GM23338 (cell line): ENCODE results near the gene MAP4K3. TPM values are rescaled to one million over a fixed set of nuclear protein-coding genes. Genes with fewer than 3 reads are reported as not detected.

Experiments used
- ATAC-seq: fragments of 200-7000 bp; cut with Tn5 transposase; 3 replicates; pipeline ENCODE4 v1.9.1; 2020
- DNase-seq: peaks from one replicate; pipeline ENCODE4 v3.0.0-alpha.2; 2015; ENCODE audit warnings: low spot score
- H2AFZ ChIP-seq: fragments of 200-600 bp; sonication (generic); 2 replicates; pipeline ENCODE4 v1.8.0; 2016; ENCODE audit warnings: antibody characterized with exemption, mild to moderate bottlenecking, moderate library complexity
- H3F3A ChIP-seq: fragments of 200-600 bp; sonication (generic); replicated peaks from 2 replicates; pipeline ENCODE4 v1.8.0; 2017; ENCODE audit warnings: antibody characterized with exemption, mixed run types, low read depth
- H3K27ac ChIP-seq: fragments of 200-600 bp; sonication (generic); 2 replicates; pipeline ENCODE4 v1.6.1; 2016; ENCODE audit warnings: low read depth
- H3K27me3 ChIP-seq: fragments of 200-600 bp; sonication (generic); 2 replicates; pipeline ENCODE4 v1.8.0; 2016; ENCODE audit warnings: mild to moderate bottlenecking, mixed run types, moderate library complexity; ENCODE audit not compliant: insufficient read depth
- H3K36me3 ChIP-seq: fragments of 200-600 bp; sonication (generic); 2 replicates; pipeline ENCODE4 v1.8.0; 2016; ENCODE audit warnings: mild to moderate bottlenecking; ENCODE audit not compliant: insufficient read depth
- H3K4me1 ChIP-seq: fragments of 200-600 bp; sonication (generic); 2 replicates; pipeline ENCODE4 v1.8.0; 2016; ENCODE audit warnings: mild to moderate bottlenecking, moderate library complexity; ENCODE audit not compliant: insufficient read depth
- H3K4me2 ChIP-seq: fragments of 200-600 bp; sonication (generic); 2 replicates; pipeline ENCODE4 v1.7.1; 2017; ENCODE audit warnings: mixed run types
- H3K4me3 ChIP-seq: fragments of 200-600 bp; sonication (generic); 2 replicates; pipeline ENCODE4 v1.6.1; 2016; ENCODE audit warnings: mixed run types
- H3K79me2 ChIP-seq: fragments of 200-600 bp; sonication (generic); replicated peaks from 2 replicates; pipeline ENCODE4 v1.8.0; 2017; ENCODE audit warnings: mild to moderate bottlenecking; ENCODE audit not compliant: insufficient read depth
- H3K9me2 ChIP-seq: fragments of 200-600 bp; sonication (generic); 2 replicates; pipeline ENCODE4 v1.8.0; 2017; ENCODE audit not compliant: insufficient read depth
- H4K20me1 ChIP-seq: fragments of 200-600 bp; sonication (generic); replicated peaks from 2 replicates; pipeline ENCODE4 v1.8.0; 2017; ENCODE audit warnings: mild to moderate bottlenecking; ENCODE audit not compliant: insufficient read depth
- H3K27ac Mint-ChIP-seq: 2 replicates; pipeline ENCODE4 v1.8.0; 2020; ENCODE audit warnings: inconsistent platforms, mild to moderate bottlenecking, moderate library complexity, mixed read lengths
- H3K27me3 Mint-ChIP-seq: 3 replicates; pipeline ENCODE4 v1.8.0; 2022; ENCODE audit warnings: low read depth, mild to moderate bottlenecking, moderate library complexity, mixed read lengths, inconsistent platforms; ENCODE audit not compliant: insufficient read depth, poor library complexity
- H3K36me3 Mint-ChIP-seq: 3 replicates; pipeline ENCODE4 v1.8.0; 2021; ENCODE audit warnings: low read depth, mild to moderate bottlenecking, inconsistent platforms, moderate library complexity, mixed read lengths
- H3K4me1 Mint-ChIP-seq: 3 replicates; pipeline ENCODE4 v1.8.0; 2020; ENCODE audit warnings: mild to moderate bottlenecking, inconsistent platforms, mixed read lengths
- H3K4me3 Mint-ChIP-seq: 3 replicates; pipeline ENCODE4 v1.8.0; 2021; ENCODE audit warnings: moderate library complexity, mild to moderate bottlenecking, inconsistent platforms, mixed read lengths
- H3K9me3 Mint-ChIP-seq: 3 replicates; pipeline ENCODE4 v1.8.0; 2020; ENCODE audit warnings: moderate library complexity, mild to moderate bottlenecking, inconsistent platforms, mixed read lengths
- CREB1 ChIP-seq: fragments of 250-450 bp; sonication (Bioruptor Pico); IDR thresholded peaks from 2 replicates; pipeline ENCODE4 v1.5.0; 2020; ENCODE audit warnings: low read depth, mild to moderate bottlenecking, moderate library complexity
- CTCF ChIP-seq, 2 experiments: fragments of 200-600 bp in 1 of 2; sonication (generic) in 1 of 2; conservative IDR thresholded peaks; 2 replicates each; pipeline versions ENCODE4 v1.5.1 to v1.6.1; 2016 to 2017; ENCODE audit warnings: antibody characterized with exemption in 2 of 2, low read depth in 2 of 2, mild to moderate bottlenecking in 2 of 2, moderate library complexity in 1 of 2
- ETS1 ChIP-seq: IDR thresholded peaks from 2 replicates; pipeline ENCODE4 v1.6.1; 2016; ENCODE audit warnings: antibody characterized with exemption
- EZH2phosphoT487 ChIP-seq: fragments of 200-600 bp; sonication (generic); IDR thresholded peaks from one replicate; pipeline ENCODE4 v1.8.1; 2018; ENCODE audit warnings: antibody characterized with exemption; ENCODE audit not compliant: unreplicated experiment
- JUNB ChIP-seq: IDR thresholded peaks from one replicate; pipeline ENCODE4 v1.6.1; 2016; ENCODE audit warnings: antibody characterized with exemption; ENCODE audit not compliant: unreplicated experiment
- NANOG ChIP-seq: IDR thresholded peaks from 2 replicates; pipeline ENCODE4 v1.6.1; 2016; ENCODE audit warnings: antibody characterized with exemption, borderline replicate concordance
- REST ChIP-seq: IDR thresholded peaks from one replicate; pipeline ENCODE4 v1.6.1; 2018; ENCODE audit warnings: antibody characterized with exemption; ENCODE audit not compliant: unreplicated experiment
- STAT1 ChIP-seq: IDR thresholded peaks from one replicate; pipeline ENCODE4 v1.6.1; 2016; ENCODE audit warnings: antibody characterized with exemption; ENCODE audit not compliant: unreplicated experiment
- ZNF331 ChIP-seq: fragments of 250-450 bp; sonication (Bioruptor Pico); IDR thresholded peaks from 2 replicates; pipeline ENCODE4 v1.5.0; 2020; ENCODE audit warnings: low read depth, mild to moderate bottlenecking, moderate library complexity
- ZNF462 ChIP-seq: fragments of 250-450 bp; sonication (Bioruptor Pico); IDR thresholded peaks from 2 replicates; pipeline ENCODE4 v1.5.0; 2020; ENCODE audit warnings: mild to moderate bottlenecking, moderate library complexity
- polyA plus RNA-seq: library from polyadenylated mRNA; unstranded; fragments of >200 nt; fragmentation: Nextera tagmentation; extraction: Ambion mirVana; gene quantifications from 2 replicates; pipeline ENCODE4 v1.2.1, GENCODE V29; 2016
- total RNA-seq: library from RNA; depleted of rRNA; stranded (reverse); fragments of >200 nt; shearing (Covaris generic); gene quantifications from 2 replicates; pipeline ENCODE4 v1.2.3, GENCODE V29; 2014

Gene MAP4K3
- total and polyA plus RNA-seq, 2 experiments from 2014 or later: 33.0 to 90.7 TPM

DNA sequence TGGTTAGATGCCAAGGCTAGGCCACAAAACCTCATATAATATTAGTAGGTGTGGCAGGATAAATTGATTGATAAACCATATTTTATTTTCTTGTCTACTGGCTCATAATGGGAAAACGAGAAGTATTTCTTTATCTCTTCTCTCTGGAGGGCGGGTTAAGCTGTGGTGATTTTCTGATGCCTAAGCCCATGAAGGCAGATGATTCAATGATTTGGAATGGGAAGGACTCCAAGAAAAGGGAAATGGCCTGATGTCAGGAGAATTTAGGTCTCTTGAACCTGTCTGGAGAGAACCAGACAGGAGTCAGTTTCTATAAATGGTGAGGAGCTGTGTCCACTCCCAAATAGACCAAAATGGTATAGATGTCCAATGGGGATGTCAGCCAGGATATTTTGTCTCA, 18.7 kb upstream of the MAP4K3 start:
- TF ChIP-seq REST (no peak), STAT1 (no peak)

GRCh38 chr2:39452396-39452795, 15.3 kb upstream of the MAP4K3 start:
- H3K4me3 ChIP-seq: no peak overlapping the region
- H3K4me3 Mint-ChIP-seq: no peak overlapping the region
- TF ChIP-seq JUNB: no peak
- TF ChIP-seq ZNF331: no peak
- no peak for TF ChIP-seq CTCF (conservative IDR thresholded peaks at IDR 0.05; ENCODE audit: low read depth in 2 of 2)
- TF ChIP-seq NANOG: no peak
- TF ChIP-seq ETS1: no peak
- no peak for TF ChIP-seq EZH2phosphoT487
- TF ChIP-seq CREB1 (CRISPR knock-in tag): no peak
- no peak for TF ChIP-seq ZNF462 (CRISPR knock-in tag)

More for the DNA sequence above, 18.7 kb upstream of the MAP4K3 start:
- H3K4me3 Mint-ChIP-seq: no peak overlapping the region
- Histone ChIP-seq H3K27me3 (no peaks in the 10 kb centered on the region), H3F3A (no peaks in the 10 kb centered on the region), H3K9me2 (no peaks in the 10 kb centered on the region), H3K27ac (no peak overlapping the region), H3K4me3 (no peak overlapping the region), H3K36me3 (0 out of 2 replicates have a peak, but pooled peaks cover 4% of the 10 kb centered on the region), H3K79me2 (no peaks in the 10 kb centered on the region), H3K4me2 (no peak overlapping the region), H4K20me1 (no peaks in the 10 kb centered on the region), H3K4me1 (no peaks in the 10 kb centered on the region), H2AFZ (no peak overlapping the region)
- H3K27ac Mint-ChIP-seq: no peak overlapping the region
- ATAC-seq: no peak
- DNase-seq: no peak
- peaks cover 9% of the 10 kb centered on the region for H3K36me3 Mint-ChIP-seq
- H3K9me3 Mint-ChIP-seq: peaks cover 19% of the 10 kb centered on the region
- H3K4me1 Mint-ChIP-seq: no peaks in the 10 kb centered on the region
- H3K27me3 Mint-ChIP-seq: no peaks in the 10 kb centered on the region

More at GRCh38 chr2:39452396-39452795, 15.3 kb upstream of the MAP4K3 start:
- Mint-ChIP-seq H3K36me3 (no peaks in the 10 kb centered on the region; the same call in none of the 3 replicates), H3K9me3 (peaks cover 2% of the 10 kb centered on the region; the same call in 1 of the 3 replicates), H3K27ac (no peak overlapping the region), H3K27me3 (no peaks in the 10 kb centered on the region), H3K4me1 (0 out of 3 replicates have a peak, but pooled peaks cover 2% of the 10 kb centered on the region)
- Histone ChIP-seq H4K20me1 (no peaks in the 10 kb centered on the region), H3K36me3 (no peaks in the 10 kb centered on the region), H3F3A (no peaks in the 10 kb centered on the region), H3K9me2 (no peaks in the 10 kb centered on the region), H3K27ac (no peak overlapping the region), H3K4me2 (no peak overlapping the region), H3K79me2 (no peaks in the 10 kb centered on the region), H3K27me3 (no peaks in the 10 kb centered on the region), H3K4me1 (no peaks in the 10 kb centered on the region; the same call in 1 of the 2 replicates), H2AFZ (no peak overlapping the region)
- no peak for DNase-seq
- no peak for ATAC-seq
